ENCODE results near the gene TACC3.

- TF ChIP-seq CTCF (IDR thresholded peaks at IDR 0.05) (no peak), POLR2AphosphoS5 (IDR thresholded peaks at IDR 0.05) (no peak), POLR2A (IDR thresholded peaks at IDR 0.05; ENCODE audit: low read depth) (no peak), EP300 (IDR thresholded peaks at IDR 0.05) (no peak)
Observed at GRCh38 chr4:1743551-1743950, 22.2 kb downstream of the TACC3 start.

Data from esophagus muscularis mucosa (tissue), 4 donors.